Smooth muscle cell (in vitro differentiated cells): Measurements from ENCODE around the gene ZNF581. TPM values are rescaled to one million over a fixed set of nuclear protein-coding genes. Genes with fewer than 3 reads are reported as not detected.

Source experiments
- DNase-seq: peaks from one replicate; lab custom pipeline; 2025; ENCODE audit not compliant: unreplicated experiment; lab: John Stamatoyannopoulos, UW
- H2AFZ ChIP-seq: fragments of 200-600 bp; sonication (generic); 2 replicates; pipeline ENCODE4 v1.6.0; 2016; ENCODE audit warnings: antibody characterized with exemption, low read depth, mild to moderate bottlenecking
- H3F3A ChIP-seq: fragments of 200-600 bp; sonication (generic); 2 replicates; pipeline ENCODE4 v1.6.0; 2017; ENCODE audit warnings: antibody characterized with exemption, low read depth
- H3K27ac ChIP-seq: fragments of 200-600 bp; sonication (generic); 2 replicates; pipeline ENCODE4 v1.5.1; 2016; ENCODE audit warnings: low read depth, mild to moderate bottlenecking
- H3K27me3 ChIP-seq: fragments of 200-600 bp; sonication (generic); 2 replicates; pipeline ENCODE4 v1.6.1; 2016; ENCODE audit warnings: low read depth, mild to moderate bottlenecking
- H3K36me3 ChIP-seq: fragments of 200-600 bp; sonication (generic); 2 replicates; pipeline ENCODE4 v1.5.1; 2016; ENCODE audit warnings: low read depth
- H3K4me1 ChIP-seq: fragments of 200-600 bp; sonication (generic); 2 replicates; pipeline ENCODE4 v1.5.1; 2016; ENCODE audit warnings: low read depth
- H3K4me2 ChIP-seq: fragments of 200-600 bp; sonication (generic); 2 replicates; pipeline ENCODE4 v1.6.0; 2016; ENCODE audit warnings: mild to moderate bottlenecking
- H3K4me3 ChIP-seq: fragments of 200-600 bp; sonication (generic); 2 replicates; pipeline ENCODE4 v1.5.1; 2016; ENCODE audit warnings: mild to moderate bottlenecking
- H3K79me2 ChIP-seq: fragments of 200-600 bp; sonication (generic); 2 replicates; pipeline ENCODE4 v1.6.0; 2016; ENCODE audit warnings: low read depth, mild to moderate bottlenecking
- H3K9ac ChIP-seq: fragments of 200-600 bp; sonication (generic); 2 replicates; pipeline ENCODE4 v1.6.0; 2016; ENCODE audit warnings: low read depth
- H3K9me3 ChIP-seq: fragments of 200-600 bp; sonication (generic); replicated peaks from 2 replicates; pipeline ENCODE4 v1.5.1; 2016; ENCODE audit warnings: low read depth
- H4K20me1 ChIP-seq: fragments of 200-600 bp; sonication (generic); 2 replicates; pipeline ENCODE4 v1.6.0; 2016; ENCODE audit warnings: low read depth
- CTCF ChIP-seq: fragments of 200-600 bp; sonication (generic); IDR thresholded peaks from 2 replicates; pipeline ENCODE4 v1.5.1; 2017; ENCODE audit warnings: borderline replicate concordance, mild to moderate bottlenecking, antibody characterized with exemption; ENCODE audit not compliant: insufficient read depth, poor library complexity, severe bottlenecking
- WGBS: methylation state at CpG from one replicate; pipeline ENCODE4 v1.1.7; 2016; ENCODE audit warnings: low lambda C conversion rate; 5-methylcytosine and 5-hydroxymethylcytosine counted together
- polyA plus RNA-seq: library from polyadenylated mRNA; unstranded; fragments of >200 nt; fragmentation: Nextera tagmentation; extraction: Ambion mirVana; gene quantifications from 2 replicates; pipeline ENCODE4 v1.2.1, GENCODE V29; 2016
- total RNA-seq: library from RNA; depleted of rRNA; stranded (reverse); fragments of >200 nt; gene quantifications from 2 replicates; pipeline ENCODE4 v1.2.3, GENCODE V29; 2014

The ZNF581 gene
- total and polyA plus RNA-seq, 2 experiments from 2014 or later: 10.0 to 21.4 TPM

- no peak for TF ChIP-seq CTCF
- no peaks in the 10 kb centered on the region for H3K9me3 ChIP-seq
- H3F3A ChIP-seq: peaks cover 7% of the 10 kb centered on the region
- WGBS: 91% methylated on average over 9 of the region's 9 CpGs
- H3K79me2 ChIP-seq: peaks cover 43% of the 10 kb centered on the region
- H2AFZ ChIP-seq: no peak overlapping the region
- H4K20me1 ChIP-seq: peaks cover 37% of the 10 kb centered on the region
- peaks cover 10% of the 10 kb centered on the region for H3K4me1 ChIP-seq
- no peaks in the 10 kb centered on the region for H3K36me3 ChIP-seq
- peak overlapping the region; percentile 53 for H3K9ac ChIP-seq
- H3K27ac ChIP-seq: peak overlapping the region; percentile 69
- H3K4me3 ChIP-seq: peak overlapping the region; percentile 80
- peak overlapping the region; percentile 88 for H3K4me2 ChIP-seq
- no peak for DNase-seq
- no peaks in the 10 kb centered on the region for H3K27me3 ChIP-seq
Observed at GRCh38 chr19:55606817-55607216, 36.6 kb upstream of the ZNF581 start.

- H4K20me1 ChIP-seq: peaks cover 53% of the 10 kb centered on the region
Observed at GRCh38 chr19:55609326-55609725, 34.1 kb upstream of the ZNF581 start.

GRCh38 chr19:55611300-55611982 is 32.0 kb upstream of the ZNF581 start:
- Histone ChIP-seq H2AFZ (no peak overlapping the region), H3F3A (no peaks in the 10 kb centered on the region), H3K27me3 (no peaks in the 10 kb centered on the region), H3K27ac (no peak overlapping the region), H3K9me3 (no peaks in the 10 kb centered on the region), H3K4me3 (no peak overlapping the region), H4K20me1 (peaks cover 51% of the 10 kb centered on the region), H3K4me2 (no peak overlapping the region), H3K4me1 (peaks cover 6% of the 10 kb centered on the region), H3K9ac (no peak overlapping the region), H3K36me3 (no peaks in the 10 kb centered on the region), H3K79me2 (peaks cover 47% of the 10 kb centered on the region)
- 93% methylated on average over 15 of the region's 15 CpGs for WGBS
- no peak for DNase-seq
- no peak for TF ChIP-seq CTCF

More at GRCh38 chr19:55609326-55609725, 34.1 kb upstream of the ZNF581 start:
- no peak overlapping the region for H3K27ac ChIP-seq
- no peaks in the 10 kb centered on the region for H3K27me3 ChIP-seq
- no peak overlapping the region for H3K4me2 ChIP-seq
- no peak for DNase-seq
- no peaks in the 10 kb centered on the region for H3K9me3 ChIP-seq
- H3K4me1 ChIP-seq: peaks cover 8% of the 10 kb centered on the region
- no peak overlapping the region for H3K9ac ChIP-seq
- 96% methylated on average over 5 of the region's 5 CpGs for WGBS
- H3K4me3 ChIP-seq: no peak overlapping the region
- H3F3A ChIP-seq: peaks cover 6% of the 10 kb centered on the region
- no peaks in the 10 kb centered on the region for H3K36me3 ChIP-seq
- H3K79me2 ChIP-seq: peaks cover 49% of the 10 kb centered on the region
- H2AFZ ChIP-seq: no peak overlapping the region
- TF ChIP-seq CTCF: no peak
